HG03039 (cell line): ENCODE measurements around the gene CHCHD3.
"Not testable (repeated sequence)": the region's sequence is repeated elsewhere in the genome, so short reads cannot be mapped to it uniquely, and the experiment has no call there.

Experiments used
- ATAC-seq: cut with Tn5 transposase; IDR thresholded peaks from one replicate; pipeline ENCODE4 v1.9.1; 2021; ENCODE audit warnings: mild to moderate bottlenecking, moderate library complexity; ENCODE audit not compliant: unreplicated experiment

CHCHD3 gene

GRCh38 chr7:132965951-132966350, 115.9 kb downstream of the CHCHD3 start:
- ATAC-seq: no peak

- ATAC-seq: no peak
Observed at GRCh38 chr7:132964876-132965275, 117.0 kb downstream of the CHCHD3 start.

- no peak for ATAC-seq
Observed at GRCh38 chr7:132959891-132960290, 122.0 kb downstream of the CHCHD3 start.

- ATAC-seq: no peak
Observed at GRCh38 chr7:132956556-132956955, 125.3 kb downstream of the CHCHD3 start.

- ATAC-seq: no peak
Observed at GRCh38 chr7:132953468-132953867, 128.4 kb downstream of the CHCHD3 start.

- ATAC-seq: no peak
Observed at GRCh38 chr7:132950725-132951124, 131.2 kb downstream of the CHCHD3 start.

- no peak for ATAC-seq
Observed at GRCh38 chr7:132947011-132947410, 134.9 kb downstream of the CHCHD3 start.

GRCh38 chr7:132944774-132945173, 137.1 kb downstream of the CHCHD3 start:
- no peak for ATAC-seq

- ATAC-seq: no peak
Observed at GRCh38 chr7:132943645-132944044, 138.2 kb downstream of the CHCHD3 start.

GRCh38 chr7:132942701-132943100, 139.2 kb downstream of the CHCHD3 start:
- no peak for ATAC-seq

- ATAC-seq: no peak
Observed at GRCh38 chr7:132941905-132942304, 140.0 kb downstream of the CHCHD3 start.

GRCh38 chr7:132941428-132941827, 140.5 kb downstream of the CHCHD3 start:
- no peak for ATAC-seq

- no peak for ATAC-seq
Observed at GRCh38 chr7:132940084-132940483, 141.8 kb downstream of the CHCHD3 start.

- no peak for ATAC-seq
Observed at GRCh38 chr7:132939495-132939894, 142.4 kb downstream of the CHCHD3 start.

GRCh38 chr7:132937286-132937685, 144.6 kb downstream of the CHCHD3 start:
- no peak for ATAC-seq

- ATAC-seq: no peak
Observed at GRCh38 chr7:132935608-132936007, 146.3 kb downstream of the CHCHD3 start.

- no peak for ATAC-seq
Observed at GRCh38 chr7:132934017-132934416, 147.9 kb downstream of the CHCHD3 start.

- ATAC-seq: no peak
Observed at GRCh38 chr7:132933072-132933458, 148.8 kb downstream of the CHCHD3 start.

GRCh38 chr7:132932296-132933071, 149.4 kb downstream of the CHCHD3 start:
- no peak for ATAC-seq

GRCh38 chr7:132930881-132931280, 151.0 kb downstream of the CHCHD3 start:
- no peak for ATAC-seq

- not testable (repeated sequence) for ATAC-seq
Observed at GRCh38 chr7:132929944-132930343, 151.9 kb downstream of the CHCHD3 start.

- ATAC-seq: no peak
Observed at GRCh38 chr7:132919771-132920170, 162.1 kb downstream of the CHCHD3 start.

- ATAC-seq: no peak
Observed at GRCh38 chr7:132915647-132916046, 166.2 kb downstream of the CHCHD3 start.
